NCI-H1105 (cell line): ENCODE data around the gene CHCHD6.

ENCODE experiments used
- DNase-seq: peaks from one replicate; lab custom pipeline; 2025; lab: John Stamatoyannopoulos, UW

The CHCHD6 gene

DNA sequence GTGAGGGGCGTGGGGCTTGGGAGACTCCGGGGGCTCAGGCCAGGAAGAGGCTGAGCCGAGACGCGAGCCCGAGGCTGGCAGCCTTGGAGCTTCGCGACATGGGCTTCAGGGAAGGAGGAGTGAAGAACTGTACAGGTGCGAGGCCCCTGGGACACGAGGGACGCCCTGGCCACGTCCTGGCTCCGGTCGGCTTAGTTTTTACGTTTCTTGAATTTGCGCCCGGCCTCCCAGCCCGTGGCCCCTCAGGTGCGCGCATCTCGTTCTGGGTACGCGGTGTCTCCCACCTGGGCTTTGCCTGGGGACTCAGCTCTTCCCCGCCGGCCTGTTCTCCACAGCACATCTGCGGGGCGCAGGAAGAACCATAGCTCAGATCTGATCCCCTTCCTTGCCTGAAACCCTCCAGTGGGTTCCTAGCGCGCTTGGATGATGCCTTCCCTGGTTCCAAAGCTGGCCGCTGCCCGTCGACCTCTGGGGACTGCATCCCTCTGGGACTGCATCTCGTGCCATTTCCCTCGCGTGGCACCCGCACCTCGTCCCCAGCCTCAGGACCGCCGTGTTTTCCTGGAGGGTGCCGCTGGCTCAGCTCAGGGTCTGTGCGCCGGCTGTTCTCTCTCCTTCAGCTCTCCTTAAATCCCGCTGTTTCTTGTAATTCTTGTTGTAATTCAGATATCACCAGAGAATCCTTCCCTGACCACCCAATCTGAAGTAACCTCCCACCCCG, 614 bp downstream of the CHCHD6 start:
- DNase-seq = peak; percentile 16

- no peak for DNase-seq
Measured at GRCh38 chr3:126706631-126707030, 2.6 kb downstream of the CHCHD6 start.

DNA sequence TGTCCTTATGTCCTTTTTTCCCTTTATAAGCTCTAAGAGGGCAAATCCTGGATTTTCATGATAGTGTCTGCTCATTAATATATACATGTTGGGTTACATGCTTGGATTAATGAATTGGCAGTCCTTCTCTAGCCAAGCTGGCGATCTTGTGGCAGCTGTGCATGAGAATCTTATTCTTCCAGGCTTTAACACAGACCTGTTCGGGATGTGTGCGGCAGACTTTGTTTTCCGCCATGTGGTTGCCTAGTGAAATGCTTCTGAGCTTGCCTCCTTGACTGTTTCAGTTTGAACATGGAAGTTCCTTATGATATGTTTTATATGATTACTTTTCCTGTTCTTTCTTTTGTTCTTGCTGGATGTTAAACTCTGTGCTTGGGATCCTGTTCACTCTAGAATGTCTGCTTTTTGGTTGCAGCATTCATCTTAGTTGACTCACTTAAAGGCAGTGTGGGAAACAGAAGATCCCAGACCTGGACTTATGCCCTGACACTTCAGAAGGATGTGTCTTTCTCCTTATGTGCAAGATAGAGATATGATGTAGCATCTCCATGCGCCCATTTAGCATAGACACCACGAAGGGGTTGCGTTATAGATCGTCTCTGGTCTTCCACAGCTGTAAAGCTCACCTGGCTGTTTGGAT, 7.2 kb downstream of the CHCHD6 start:
- no peak for DNase-seq

DNA sequence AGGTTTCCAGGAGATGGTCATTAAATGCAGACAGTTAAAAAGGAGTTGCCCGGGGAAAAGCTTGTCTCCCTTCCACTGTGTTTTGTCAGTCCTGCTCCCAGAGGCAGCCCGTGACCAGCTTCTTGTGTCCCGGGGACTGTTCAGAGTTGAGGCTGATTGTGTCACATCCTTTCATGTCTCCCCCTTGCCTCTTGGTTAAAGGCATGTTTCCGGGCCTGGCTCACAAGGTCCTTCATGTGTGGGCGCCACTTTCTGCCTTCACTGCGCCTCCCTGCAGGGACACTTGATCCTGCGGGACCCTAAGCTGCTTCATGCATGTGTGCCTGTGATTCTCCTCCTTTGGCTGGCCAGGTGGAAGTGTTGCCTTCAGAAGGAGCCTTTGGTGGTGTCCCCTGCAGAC, 9.2 kb downstream of the CHCHD6 start:
- DNase-seq = no peak

DNA sequence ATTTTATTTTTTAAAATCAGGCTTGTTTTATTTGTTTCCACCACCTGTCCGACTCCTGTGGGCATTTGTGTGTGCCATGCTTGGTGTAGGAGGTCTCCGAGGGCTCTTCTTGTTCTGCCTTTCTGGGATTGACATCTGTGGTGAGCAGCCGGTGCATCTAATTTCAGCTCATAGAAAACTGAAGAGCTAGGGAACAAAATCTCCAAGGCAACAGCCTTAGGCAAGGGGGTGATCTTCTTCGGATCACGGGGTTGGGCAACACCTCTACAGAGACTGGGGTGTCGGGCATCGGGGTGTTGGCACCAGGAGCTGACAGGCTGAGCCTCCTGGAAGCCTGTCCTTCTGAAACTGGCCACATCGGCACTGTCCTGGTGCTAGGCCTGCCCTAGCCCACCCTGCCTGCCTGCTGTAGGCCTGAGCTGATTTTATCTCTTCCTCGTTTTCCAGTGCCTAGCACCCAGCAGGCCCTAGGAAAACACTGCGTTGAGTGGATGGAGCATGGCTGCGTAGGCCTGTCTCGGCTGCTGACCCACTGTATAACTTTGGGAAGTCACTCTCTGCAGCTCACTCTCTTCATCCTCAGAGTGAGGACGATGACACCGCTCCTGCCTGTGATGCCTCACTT, 10.3 kb downstream of the CHCHD6 start:
- no peak for DNase-seq

GRCh38 chr3:126714921-126715320, 10.9 kb downstream of the CHCHD6 start:
- no peak for DNase-seq

GRCh38 chr3:126715432-126715831, 11.4 kb downstream of the CHCHD6 start:
- DNase-seq = no peak

GRCh38 chr3:126716057-126716456, 12.0 kb downstream of the CHCHD6 start:
- DNase-seq = no peak

GRCh38 chr3:126718561-126719445, 14.8 kb downstream of the CHCHD6 start:
- no peak for DNase-seq

DNA sequence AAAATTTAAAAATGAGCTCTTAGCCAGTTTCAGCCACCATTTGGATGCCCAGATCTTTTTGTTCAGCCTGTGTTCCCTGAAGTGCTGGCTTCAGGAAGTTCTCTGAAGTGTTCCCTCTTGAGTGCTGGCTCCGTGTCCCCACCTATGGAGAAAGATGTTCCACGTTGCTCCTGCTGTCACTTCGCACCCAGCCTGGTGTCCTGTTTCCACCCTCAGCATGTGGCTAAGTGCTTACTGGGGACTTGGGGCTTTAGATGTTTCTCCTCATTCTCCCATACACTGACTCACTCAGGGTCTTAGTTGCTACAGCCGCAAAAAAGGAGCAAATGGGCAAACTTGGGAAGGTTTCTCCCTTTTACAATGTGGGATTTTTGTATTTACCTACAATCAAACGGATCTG, 16.6 kb downstream of the CHCHD6 start:
- DNase-seq = no peak

GRCh38 chr3:126721246-126721645, 17.2 kb downstream of the CHCHD6 start:
- DNase-seq = no peak

- DNase-seq = no peak
Measured at GRCh38 chr3:126723237-126723636, 19.2 kb downstream of the CHCHD6 start.

DNA sequence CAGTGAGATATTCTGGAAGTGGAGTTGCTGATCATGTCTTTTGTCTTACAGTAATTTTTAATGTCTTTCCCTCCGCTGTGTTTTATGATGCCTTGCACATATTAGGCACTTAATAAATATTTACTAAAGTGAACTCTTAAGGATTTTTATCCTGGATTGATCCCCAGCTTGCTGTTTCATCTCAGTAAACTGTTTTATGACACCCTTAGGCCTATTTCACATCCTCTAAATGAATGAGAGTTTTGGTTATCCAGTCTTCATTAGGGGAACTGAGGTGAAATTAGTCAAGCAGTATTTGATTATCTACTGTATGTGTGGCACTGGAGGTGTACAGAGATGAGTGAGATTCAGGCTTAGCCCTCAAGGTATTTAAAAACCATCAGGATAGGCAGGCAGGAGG, 19.8 kb downstream of the CHCHD6 start:
- DNase-seq = no peak

GRCh38 chr3:126728680-126729079, 24.6 kb downstream of the CHCHD6 start:
- no peak for DNase-seq

DNA sequence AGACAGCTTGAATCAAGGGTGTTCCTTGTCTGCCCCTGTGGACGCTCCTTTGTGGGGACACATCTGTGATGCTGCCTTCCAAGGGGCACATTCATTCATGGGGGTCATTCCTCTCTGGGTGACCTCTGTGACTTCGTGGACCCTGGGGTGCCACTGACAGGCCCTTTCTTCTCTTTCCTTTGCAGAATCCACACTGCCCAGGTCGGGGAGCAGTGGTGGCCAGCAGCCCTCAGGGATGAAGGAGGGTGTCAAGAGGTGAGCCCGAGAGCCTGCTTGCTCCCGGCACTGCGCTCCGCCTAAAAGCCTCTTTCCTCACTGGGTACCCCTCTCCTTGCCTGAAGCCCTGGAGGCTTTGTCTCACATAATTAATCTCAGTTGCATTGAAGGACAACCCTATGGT, 26.3 kb downstream of the CHCHD6 start:
- no peak for DNase-seq

- DNase-seq = no peak
Measured at GRCh38 chr3:126731044-126731443, 27.0 kb downstream of the CHCHD6 start.

GRCh38 chr3:126732281-126733060, 28.4 kb downstream of the CHCHD6 start:
- no peak for DNase-seq

DNA sequence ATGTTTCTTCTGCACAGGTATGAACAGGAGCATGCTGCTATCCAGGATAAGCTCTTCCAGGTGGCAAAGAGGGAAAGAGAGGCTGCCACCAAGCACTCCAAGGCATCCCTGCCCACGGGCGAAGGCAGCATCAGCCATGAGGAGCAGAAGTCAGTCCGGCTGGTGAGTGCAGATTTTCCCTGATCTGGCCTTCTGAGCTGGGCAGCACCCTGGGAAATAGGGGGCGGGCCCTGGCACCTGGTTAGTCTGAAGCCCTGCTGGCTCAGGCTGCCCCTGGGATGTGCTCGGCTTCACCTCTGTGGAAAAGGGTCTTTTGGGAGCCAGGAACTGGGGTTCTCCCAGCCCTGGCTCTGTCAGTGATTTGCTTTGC, 29.0 kb downstream of the CHCHD6 start:
- DNase-seq = no peak

GRCh38 chr3:126734106-126734723, 30.2 kb downstream of the CHCHD6 start:
- no peak for DNase-seq

- no peak for DNase-seq
Measured at GRCh38 chr3:126737527-126737926, 33.5 kb downstream of the CHCHD6 start.

GRCh38 chr3:126742057-126742456, 38.0 kb downstream of the CHCHD6 start:
- DNase-seq = no peak
